Suprapubic skin (tissue), 4 donors: ENCODE measurements around the gene HOXA1. TPM values are rescaled to one million over a fixed set of nuclear protein-coding genes. Genes with fewer than 3 reads are reported as not detected.
A peak's percentile ranks its signal among the peaks of the same experiment; 100 is the strongest.

Source experiments
- DNase-seq, 2 donors: peaks; one replicate each; pipeline ENCODE4 v3.0.0-alpha.2; 2019; ENCODE audit warnings: low spot score in 2 of 2
- H3K27ac ChIP-seq: fragments of 200-600 bp; sonication (generic); one replicate; pipeline ENCODE4 v1.5.1; 2019
- H3K27me3 ChIP-seq: fragments of 200-600 bp; sonication (generic); one replicate; pipeline ENCODE4 v1.5.1; 2019
- H3K36me3 ChIP-seq: fragments of 200-600 bp; sonication (generic); one replicate; pipeline ENCODE4 v1.5.1; 2019
- H3K4me1 ChIP-seq: fragments of 200-600 bp; sonication (generic); one replicate; pipeline ENCODE4 v1.5.1; 2019
- H3K4me3 ChIP-seq: fragments of 200-600 bp; sonication (generic); one replicate; pipeline ENCODE4 v1.5.1; 2019; ENCODE audit warnings: mild to moderate bottlenecking
- H3K9me3 ChIP-seq: fragments of 200-600 bp; sonication (generic); one replicate; pipeline ENCODE4 v1.5.1; 2019
- EP300 ChIP-seq: sonication (generic); formaldehyde crosslinking; IDR thresholded peaks from one replicate; pipeline ENCODE4 v1.6.1; 2017; ENCODE audit warnings: antibody characterized with exemption
- POLR2A ChIP-seq, 2 donors: fragments of 450-650 bp; IDR thresholded peaks; one replicate each; pipeline ENCODE4 v1.6.1; 2017; ENCODE audit warnings: antibody characterized with exemption in 2 of 2, mild to moderate bottlenecking in 2 of 2, moderate library complexity in 2 of 2
- POLR2AphosphoS5 ChIP-seq, 3 donors: sonication (generic); formaldehyde crosslinking; IDR thresholded peaks; one replicate each; pipeline ENCODE4 v1.6.1; 2017; ENCODE audit warnings: antibody characterized with exemption in 3 of 3
- WGBS: methylation state at CpG from one replicate; pipeline ENCODE4 v1.1.5; 2018; 5-methylcytosine and 5-hydroxymethylcytosine counted together
- total RNA-seq, 4 donors: library from RNA; depleted of rRNA; stranded (reverse); fragments of >200 nt; gene quantifications; one replicate each; pipeline ENCODE4 v1.1.0, GENCODE V29; 2016
- TF ChIP-seq, protein P1 (sequence below), 2 donors: fragments of 200-600 bp in 1 of 2; fragments of 450-650 bp in 1 of 2; sonication (generic) in 1 of 2; IDR thresholded peaks; one replicate each; pipeline ENCODE4 v1.5.1; 2016 to 2019; ENCODE audit warnings: antibody characterized with exemption in 2 of 2, mild to moderate bottlenecking in 1 of 2, moderate library complexity in 1 of 2

Gene HOXA1
- total RNA-seq, 4 donors from 2014 or later = 2.5 to 4.0 (median 3.1) TPM

DNA sequence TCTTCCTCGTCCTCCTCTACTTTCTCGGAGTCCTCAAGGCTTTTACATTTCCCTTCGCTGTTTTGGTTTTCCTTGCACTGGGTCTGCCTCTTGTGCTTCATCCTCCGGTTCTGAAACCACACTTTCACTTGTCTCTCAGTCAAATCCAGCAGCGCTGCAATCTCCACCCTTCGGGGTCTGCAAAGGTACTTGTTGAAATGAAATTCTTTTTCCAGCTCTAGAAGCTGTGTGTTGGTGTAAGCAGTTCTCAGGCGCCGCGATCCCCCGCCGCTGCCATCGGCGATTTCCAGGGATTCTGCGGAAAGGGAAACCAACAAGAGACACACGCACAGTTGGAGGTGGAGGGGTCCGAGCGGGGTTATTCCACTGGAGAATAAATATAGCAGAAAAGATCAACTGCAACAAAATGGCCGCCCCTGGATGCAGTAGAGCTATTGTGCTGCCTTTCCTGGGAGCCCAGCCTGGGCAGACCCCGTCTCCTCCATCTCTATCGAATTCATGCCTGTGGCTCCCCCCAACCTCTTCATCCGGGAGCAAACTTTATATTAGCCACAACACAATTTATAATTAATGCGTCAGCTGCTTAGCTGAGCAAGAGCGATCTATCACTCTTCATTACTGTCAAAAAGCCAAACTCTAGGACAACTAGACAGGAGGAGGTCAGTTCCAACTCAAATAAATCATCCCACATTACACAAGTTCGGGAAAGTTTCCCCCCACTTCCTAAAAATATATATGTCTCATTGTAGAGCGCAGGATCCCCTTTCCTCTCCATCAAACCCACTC, 5.6 kb upstream of the HOXA1 start:
- H3K4me1 ChIP-seq = peaks cover 47% of the 10 kb centered on the region
- H3K27me3 ChIP-seq = no peaks in the 10 kb centered on the region
- WGBS = 76% methylated on average over 25 of the region's 25 CpGs
- H3K27ac ChIP-seq = peak overlapping the region; percentile 34
- H3K36me3 ChIP-seq = no peaks in the 10 kb centered on the region
- no peaks in the 10 kb centered on the region for H3K9me3 ChIP-seq
- DNase-seq = no peak
- peak overlapping the region; percentile 53 for H3K4me3 ChIP-seq
- TF ChIP-seq EP300 (no peak), POLR2AphosphoS5 (IDR thresholded peaks at IDR 0.05) (no peak), POLR2A (IDR thresholded peaks at IDR 0.05) (no peak)
- TF ChIP-seq, protein P1, sequence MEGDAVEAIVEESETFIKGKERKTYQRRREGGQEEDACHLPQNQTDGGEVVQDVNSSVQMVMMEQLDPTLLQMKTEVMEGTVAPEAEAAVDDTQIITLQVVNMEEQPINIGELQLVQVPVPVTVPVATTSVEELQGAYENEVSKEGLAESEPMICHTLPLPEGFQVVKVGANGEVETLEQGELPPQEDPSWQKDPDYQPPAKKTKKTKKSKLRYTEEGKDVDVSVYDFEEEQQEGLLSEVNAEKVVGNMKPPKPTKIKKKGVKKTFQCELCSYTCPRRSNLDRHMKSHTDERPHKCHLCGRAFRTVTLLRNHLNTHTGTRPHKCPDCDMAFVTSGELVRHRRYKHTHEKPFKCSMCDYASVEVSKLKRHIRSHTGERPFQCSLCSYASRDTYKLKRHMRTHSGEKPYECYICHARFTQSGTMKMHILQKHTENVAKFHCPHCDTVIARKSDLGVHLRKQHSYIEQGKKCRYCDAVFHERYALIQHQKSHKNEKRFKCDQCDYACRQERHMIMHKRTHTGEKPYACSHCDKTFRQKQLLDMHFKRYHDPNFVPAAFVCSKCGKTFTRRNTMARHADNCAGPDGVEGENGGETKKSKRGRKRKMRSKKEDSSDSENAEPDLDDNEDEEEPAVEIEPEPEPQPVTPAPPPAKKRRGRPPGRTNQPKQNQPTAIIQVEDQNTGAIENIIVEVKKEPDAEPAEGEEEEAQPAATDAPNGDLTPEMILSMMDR (IDR thresholded peaks at IDR 0.05) = no peak

DNA sequence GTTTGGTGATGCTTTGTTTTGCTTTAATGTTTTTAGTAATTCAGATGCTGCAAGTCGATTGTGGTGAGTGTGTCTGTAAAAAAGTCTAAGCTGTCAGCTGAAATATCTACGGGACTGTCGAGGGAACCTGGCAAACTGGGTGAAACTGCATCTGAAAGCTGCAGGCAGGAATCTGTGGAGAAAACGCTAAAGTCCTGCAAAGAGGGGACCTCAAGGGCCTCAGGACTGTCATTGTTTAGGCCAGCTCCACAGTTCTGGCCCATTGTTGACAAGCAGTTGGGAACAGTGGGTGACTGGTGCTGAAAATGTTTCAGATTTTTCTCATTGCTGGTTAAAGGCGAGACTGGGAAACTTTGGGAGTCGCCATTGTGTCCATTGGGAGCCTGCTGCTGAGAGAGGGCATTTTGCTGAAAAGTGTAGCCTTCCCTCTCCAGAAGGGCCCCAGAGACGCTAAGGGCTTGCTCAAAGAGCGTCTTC, 4.9 kb upstream of the HOXA1 start:
- Histone ChIP-seq H3K27ac (peak overlapping the region; percentile 34), H3K36me3 (no peaks in the 10 kb centered on the region), H3K27me3 (no peaks in the 10 kb centered on the region), H3K4me3 (peak overlapping the region; percentile 53), H3K4me1 (peaks cover 47% of the 10 kb centered on the region), H3K9me3 (no peaks in the 10 kb centered on the region)
- no peak for DNase-seq
- 74% methylated on average over 8 of the region's 8 CpGs for WGBS
- TF ChIP-seq EP300 (no peak), POLR2A (IDR thresholded peaks at IDR 0.05) (no peak), POLR2AphosphoS5 (IDR thresholded peaks at IDR 0.05) (no peak)
- TF ChIP-seq, protein P1 (IDR thresholded peaks at IDR 0.05) = no peak

DNA sequence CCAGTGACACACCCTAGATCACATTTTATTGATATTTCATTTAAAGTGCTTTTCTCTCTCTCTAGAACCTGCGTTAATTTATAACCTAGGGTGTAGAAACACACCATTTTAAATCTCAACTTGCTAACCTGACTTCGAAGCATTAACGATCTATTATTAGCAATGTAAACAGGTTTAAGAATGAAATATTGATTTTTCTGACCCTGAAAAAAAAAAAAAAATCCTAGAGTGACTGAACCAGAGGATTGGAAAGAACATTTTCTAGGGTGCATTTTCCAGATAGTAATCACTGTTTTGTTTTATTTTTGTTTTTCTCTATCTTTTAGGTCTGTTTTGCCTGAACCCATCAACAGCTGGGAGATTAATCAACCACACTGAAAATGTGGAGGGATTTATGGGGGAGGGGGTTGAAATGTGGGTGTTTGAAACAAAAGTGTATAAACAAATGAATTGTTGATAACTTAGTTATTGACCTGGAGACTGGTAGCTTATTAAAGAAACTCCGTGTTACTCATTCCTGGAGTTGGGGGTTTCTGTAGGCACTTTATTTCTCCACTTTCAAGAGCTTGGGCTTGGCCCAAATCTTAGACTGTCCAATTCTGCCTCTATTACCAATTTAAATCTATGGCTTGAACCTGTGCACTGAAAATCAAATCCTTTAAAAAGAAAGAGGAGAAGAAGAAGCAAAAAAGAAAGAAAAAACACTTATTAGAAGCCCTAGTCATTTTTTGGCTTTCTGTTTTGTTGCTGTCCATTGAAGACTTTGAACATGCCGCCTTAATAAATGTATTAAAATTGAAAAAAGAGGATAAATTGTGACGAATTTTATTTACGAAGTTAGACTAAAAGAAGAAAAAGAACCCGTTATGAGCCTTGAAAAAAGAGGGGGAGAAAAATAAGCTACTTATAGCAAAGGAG, 3.9 kb upstream of the HOXA1 start:
- Histone ChIP-seq H3K9me3 (no peaks in the 10 kb centered on the region), H3K4me3 (peak overlapping the region; percentile 64), H3K36me3 (no peaks in the 10 kb centered on the region), H3K27ac (no peak overlapping the region), H3K4me1 (peaks cover 57% of the 10 kb centered on the region), H3K27me3 (no peaks in the 10 kb centered on the region)
- TF ChIP-seq, protein P1 (IDR thresholded peaks at IDR 0.05) = no peak
- TF ChIP-seq POLR2A (IDR thresholded peaks at IDR 0.05) (no peak), POLR2AphosphoS5 (IDR thresholded peaks at IDR 0.05) (no peak), EP300 (no peak)
- 78% methylated on average over 8 of the region's 8 CpGs for WGBS
- DNase-seq = no peak

DNA sequence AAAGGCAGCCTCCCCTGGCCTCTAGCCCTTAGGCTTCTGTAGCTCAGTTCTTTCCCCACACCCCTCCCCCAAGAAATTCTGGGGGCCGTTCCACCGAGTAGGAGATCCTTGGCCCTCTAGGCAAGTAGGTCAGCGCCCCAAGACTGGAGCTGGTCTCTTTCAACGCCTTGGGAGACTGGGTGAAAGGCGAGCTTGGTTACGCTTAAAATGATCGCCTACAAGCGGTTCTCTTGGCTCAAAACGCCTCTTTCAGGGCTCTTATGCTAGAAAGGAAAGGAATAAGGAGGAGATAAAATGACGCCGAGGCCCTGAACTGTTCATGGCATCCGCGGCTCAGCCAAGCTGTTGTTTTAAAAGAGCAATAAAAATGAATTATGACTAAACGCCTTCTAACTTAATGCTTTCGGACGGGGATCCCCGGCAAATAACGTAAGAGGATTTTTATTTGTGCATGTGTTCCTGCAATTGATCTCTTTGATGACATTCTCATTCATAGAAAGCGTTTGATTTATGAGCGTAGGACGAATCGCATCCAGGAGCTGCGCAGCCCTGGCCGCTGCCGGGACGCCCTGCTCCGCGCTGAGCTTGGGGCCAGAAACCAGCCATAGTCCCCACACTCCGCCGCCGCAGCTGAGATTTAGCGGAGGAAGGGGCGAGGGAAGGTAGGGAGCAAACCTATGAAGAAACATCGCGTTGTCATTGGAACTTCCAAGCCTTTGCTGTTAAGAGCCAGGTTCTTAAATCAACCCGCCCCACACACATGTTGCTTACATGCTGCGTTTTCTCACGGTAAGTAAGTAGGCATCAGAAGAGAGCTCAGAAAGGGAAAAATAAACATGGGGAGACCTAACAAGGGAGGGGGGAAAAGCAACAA, 3.0 kb upstream of the HOXA1 start:
- WGBS = 30% methylated on average over 38 of the region's 38 CpGs

More for the DNA sequence above, 3.0 kb upstream of the HOXA1 start:
- Histone ChIP-seq H3K36me3 (no peaks in the 10 kb centered on the region), H3K4me1 (peaks cover 59% of the 10 kb centered on the region), H3K4me3 (peak overlapping the region; percentile 64), H3K27me3 (no peaks in the 10 kb centered on the region), H3K27ac (peak overlapping the region; percentile 83), H3K9me3 (no peaks in the 10 kb centered on the region)
- DNase-seq = peak in 1 of 2 donors; percentile 68
- TF ChIP-seq, protein P1 (IDR thresholded peaks at IDR 0.05) = no peak
- TF ChIP-seq POLR2A (IDR thresholded peaks at IDR 0.05) = no peak
- no peak for TF ChIP-seq EP300
- TF ChIP-seq POLR2AphosphoS5 (IDR thresholded peaks at IDR 0.05) = no peak
